Cardiac fibroblast (primary cell): ENCODE results near the gene PCDHB10.

Experiments used
- DNase-seq, 2 donors: peaks; one replicate each; pipeline versions ENCODE4 v3.0.0 to v3.0.0-alpha.2; 2010; ENCODE audit warnings: low read depth in 2 of 2
- H3K4me3 ChIP-seq, 2 donors: replicated peaks in 1 of 2; 1 replicate in 1 of 2; 2 replicates in 1 of 2; pipeline ENCODE4 v1.5.1; 2011; ENCODE audit warnings: low read depth in 2 of 2, low read length in 2 of 2, mild to moderate bottlenecking in 2 of 2, moderate library complexity in 1 of 2
- CTCF ChIP-seq: IDR thresholded peaks from one replicate; pipeline ENCODE4 v1.5.1; 2011; ENCODE audit warnings: low read depth, mild to moderate bottlenecking, low read length, inconsistent platforms

Gene PCDHB10

GRCh38 chr5:141236516-141237313 is 44.6 kb downstream of the PCDHB10 start:
- no peak for TF ChIP-seq CTCF
- no peak for DNase-seq
- H3K4me3 ChIP-seq = no peak overlapping the region

- TF ChIP-seq CTCF = no peak
- no peak for DNase-seq
- H3K4me3 ChIP-seq = no peak overlapping the region
These were observed 49.3 kb downstream of the PCDHB10 start for GRCh38 chr5:141241496-141241895.
